Ammon's horn (tissue), 1 donor: Measurements from ENCODE around the gene SLC15A2.

Experiments used
- DNase-seq: peaks from one replicate; pipeline ENCODE4 v3.0.0-alpha.2; 2016; ENCODE audit warnings: low spot score

Gene SLC15A2

DNA sequence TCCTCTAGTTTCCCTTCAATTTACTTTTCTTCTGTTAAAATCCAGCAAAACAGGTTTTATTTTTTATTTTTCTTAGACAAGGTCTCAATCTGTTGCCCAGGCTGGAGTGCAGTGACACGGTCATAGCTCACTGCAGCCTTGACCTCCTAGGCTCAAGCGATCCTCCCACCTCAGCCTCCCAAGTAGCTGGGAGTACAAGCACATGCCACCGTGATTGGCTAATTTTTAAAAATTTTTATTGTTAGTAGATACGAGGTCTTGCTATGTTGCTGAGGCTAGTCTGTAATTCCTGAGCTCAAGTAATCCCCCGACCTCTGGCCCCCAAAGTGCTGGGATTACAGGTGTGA lies 86.2 kb downstream of the SLC15A2 start:
- DNase-seq = no peak

DNA sequence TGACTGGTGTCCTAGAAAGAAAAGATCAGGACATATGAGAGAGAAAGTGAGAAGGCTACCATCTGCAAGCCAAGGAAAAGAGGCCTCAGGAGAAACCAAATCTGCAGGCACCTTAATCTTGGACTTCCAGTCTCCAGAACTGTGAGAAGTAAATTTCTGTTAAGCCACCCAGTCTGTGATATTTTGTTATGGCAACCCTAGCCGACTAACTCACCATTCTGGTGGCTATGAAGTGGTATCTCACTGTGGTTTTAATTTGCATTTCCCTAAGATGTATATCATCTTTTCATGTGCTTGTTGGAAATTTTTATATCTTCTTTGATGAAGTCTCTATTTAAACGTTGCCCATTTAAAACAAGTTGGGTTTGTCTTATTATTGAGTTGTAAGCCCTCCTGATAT lies 87.3 kb downstream of the SLC15A2 start:
- no peak for DNase-seq

GRCh38 chr3:121985846-121986245 lies 91.6 kb downstream of the SLC15A2 start:
- DNase-seq = no peak

- DNase-seq = no peak
Measured at GRCh38 chr3:121988146-121988545, 93.9 kb downstream of the SLC15A2 start.

GRCh38 chr3:121989943-121990342 lies 95.7 kb downstream of the SLC15A2 start:
- peak; percentile 51 for DNase-seq

- DNase-seq = no peak
Measured at GRCh38 chr3:121992601-121993560, 98.7 kb downstream of the SLC15A2 start.
